ENCODE data around the gene CPED1. TPM values are rescaled to one million over a fixed set of nuclear protein-coding genes. Genes with fewer than 3 reads are reported as not detected.

Gene CPED1
- total RNA-seq, 1 donor from 2014 or later: 38.6 TPM

GRCh38 chr7:121202834-121203233 lies 214.3 kb downstream of the CPED1 start:
- no peak for TF ChIP-seq CTCF (IDR thresholded peaks at IDR 0.05)
- Histone ChIP-seq H3K27me3 (ENCODE audit: low read depth) (no peaks in the 10 kb centered on the region), H3K9me3 (no peaks in the 10 kb centered on the region), H3K4me1 (no peaks in the 10 kb centered on the region), H3K4me3 (no peak overlapping the region), H3K36me3 (no peaks in the 10 kb centered on the region), H3K27ac (no peak overlapping the region)
- intact Hi-C loops (cut with DNase I): no loop called here
- no peak for ATAC-seq
- DNase-seq: no peak

- no peak for TF ChIP-seq CTCF (IDR thresholded peaks at IDR 0.05)
- Histone ChIP-seq H3K27ac (no peak overlapping the region), H3K36me3 (no peaks in the 10 kb centered on the region), H3K4me3 (no peak overlapping the region), H3K4me1 (no peaks in the 10 kb centered on the region), H3K9me3 (no peaks in the 10 kb centered on the region), H3K27me3 (ENCODE audit: low read depth) (no peaks in the 10 kb centered on the region)
- intact Hi-C loops (cut with DNase I): no loop called here
- ATAC-seq (no peak), DNase-seq (no peak)
Observed at GRCh38 chr7:121204537-121204936, 216.0 kb downstream of the CPED1 start.

GRCh38 chr7:121205777-121206176 lies 217.3 kb downstream of the CPED1 start:
- ATAC-seq: no peak
- DNase-seq: no peak
- H3K9me3 ChIP-seq: no peaks in the 10 kb centered on the region
- no peak overlapping the region for H3K27ac ChIP-seq
- H3K36me3 ChIP-seq: no peaks in the 10 kb centered on the region
- no peaks in the 10 kb centered on the region for H3K27me3 ChIP-seq (ENCODE audit: low read depth)
- intact Hi-C loops (cut with DNase I): no loop called here
- no peaks in the 10 kb centered on the region for H3K4me1 ChIP-seq
- TF ChIP-seq CTCF (IDR thresholded peaks at IDR 0.05): no peak
- no peak overlapping the region for H3K4me3 ChIP-seq

- ATAC-seq: no peak
- no peaks in the 10 kb centered on the region for H3K4me1 ChIP-seq
- no peak overlapping the region for H3K27ac ChIP-seq
- DNase-seq: no peak
- no peaks in the 10 kb centered on the region for H3K36me3 ChIP-seq
- no peak for TF ChIP-seq CTCF (IDR thresholded peaks at IDR 0.05)
- H3K4me3 ChIP-seq: no peak overlapping the region
- H3K9me3 ChIP-seq: no peaks in the 10 kb centered on the region
- intact Hi-C loops (cut with DNase I): no loop called here
- H3K27me3 ChIP-seq (ENCODE audit: low read depth): no peaks in the 10 kb centered on the region
Observed at GRCh38 chr7:121211253-121211652, 222.7 kb downstream of the CPED1 start.

GRCh38 chr7:121212036-121212435 lies 223.5 kb downstream of the CPED1 start:
- Histone ChIP-seq H3K4me3 (no peak overlapping the region), H3K36me3 (no peaks in the 10 kb centered on the region), H3K27me3 (ENCODE audit: low read depth) (no peaks in the 10 kb centered on the region), H3K27ac (no peak overlapping the region), H3K4me1 (no peaks in the 10 kb centered on the region), H3K9me3 (no peaks in the 10 kb centered on the region)
- intact Hi-C loops (cut with DNase I): no loop called here
- DNase-seq (no peak), ATAC-seq (no peak)
- TF ChIP-seq CTCF (IDR thresholded peaks at IDR 0.05): no peak

GRCh38 chr7:121214657-121215056 lies 226.1 kb downstream of the CPED1 start:
- H3K27me3 ChIP-seq (ENCODE audit: low read depth): no peaks in the 10 kb centered on the region
- no peaks in the 10 kb centered on the region for H3K9me3 ChIP-seq
- no peaks in the 10 kb centered on the region for H3K4me1 ChIP-seq
- H3K27ac ChIP-seq: no peak overlapping the region
- no peaks in the 10 kb centered on the region for H3K36me3 ChIP-seq
- intact Hi-C loops (cut with DNase I): no loop called here
- DNase-seq (no peak), ATAC-seq (no peak)
- no peak for TF ChIP-seq CTCF (IDR thresholded peaks at IDR 0.05)
- no peak overlapping the region for H3K4me3 ChIP-seq
